Stimulated activated CD8-positive, alpha-beta memory T cell treated with anti-CD3 and anti-CD28 coated beads, Interleukin-2, amount 100 ng/mL, for 48 hours (primary cell): ENCODE results near the gene DHRS12.
A peak's percentile ranks its signal among the peaks of the same experiment; 100 is the strongest.

Experiments used
- DNase-seq, 2 donors: peaks; one replicate each; pipeline ENCODE4 v3.0.0-alpha.2; 2020; ENCODE audit warnings: low read depth in 2 of 2

Gene DHRS12

GRCh38 chr13:51783428-51784094 is 20.4 kb downstream of the DHRS12 start:
- no peak for DNase-seq

GRCh38 chr13:51782026-51782710 is 21.8 kb downstream of the DHRS12 start:
- DNase-seq: no peak

GRCh38 chr13:51781246-51782022 is 22.5 kb downstream of the DHRS12 start:
- no peak for DNase-seq

GRCh38 chr13:51780099-51780498 is 23.9 kb downstream of the DHRS12 start:
- no peak for DNase-seq

- DNase-seq: no peak
Observed at GRCh38 chr13:51778392-51778791, 25.6 kb downstream of the DHRS12 start.

GRCh38 chr13:51777921-51778320 is 26.0 kb downstream of the DHRS12 start:
- no peak for DNase-seq

- no peak for DNase-seq
Observed at GRCh38 chr13:51776179-51776578, 27.8 kb downstream of the DHRS12 start.

- DNase-seq: no peak
Observed at GRCh38 chr13:51773515-51773914, 30.4 kb downstream of the DHRS12 start.

- DNase-seq: no peak
Observed at GRCh38 chr13:51772781-51773180, 31.2 kb downstream of the DHRS12 start.

- DNase-seq: no peak
Observed at GRCh38 chr13:51772105-51772455, 31.9 kb downstream of the DHRS12 start.

- DNase-seq: no peak
Observed at GRCh38 chr13:51771418-51772104, 32.4 kb downstream of the DHRS12 start.

- DNase-seq: no peak
Observed at GRCh38 chr13:51770681-51771417, 33.1 kb downstream of the DHRS12 start.

- DNase-seq: no peak
Observed at GRCh38 chr13:51770160-51770559, 33.8 kb downstream of the DHRS12 start.

- no peak for DNase-seq
Observed at GRCh38 chr13:51769455-51770127, 34.4 kb downstream of the DHRS12 start.

GRCh38 chr13:51768976-51769375 is 35.0 kb downstream of the DHRS12 start:
- no peak for DNase-seq

GRCh38 chr13:51768378-51768921 is 35.5 kb downstream of the DHRS12 start:
- no peak for DNase-seq

- DNase-seq: no peak
Observed at GRCh38 chr13:51767100-51767499, 36.9 kb downstream of the DHRS12 start.

- no peak for DNase-seq
Observed at GRCh38 chr13:51765142-51765515, 38.8 kb downstream of the DHRS12 start.

GRCh38 chr13:51764184-51765141 is 39.5 kb downstream of the DHRS12 start:
- DNase-seq: peak; percentile 46 to 49

GRCh38 chr13:51763486-51763885 is 40.5 kb downstream of the DHRS12 start:
- no peak for DNase-seq
